OCI-M2 (cell line): ENCODE data around the gene MTX2.

ENCODE experiments used
- DNase-seq: peaks from one replicate; lab custom pipeline; 2025; ENCODE audit not compliant: unreplicated experiment; lab: John Stamatoyannopoulos, UW

Gene MTX2

DNA sequence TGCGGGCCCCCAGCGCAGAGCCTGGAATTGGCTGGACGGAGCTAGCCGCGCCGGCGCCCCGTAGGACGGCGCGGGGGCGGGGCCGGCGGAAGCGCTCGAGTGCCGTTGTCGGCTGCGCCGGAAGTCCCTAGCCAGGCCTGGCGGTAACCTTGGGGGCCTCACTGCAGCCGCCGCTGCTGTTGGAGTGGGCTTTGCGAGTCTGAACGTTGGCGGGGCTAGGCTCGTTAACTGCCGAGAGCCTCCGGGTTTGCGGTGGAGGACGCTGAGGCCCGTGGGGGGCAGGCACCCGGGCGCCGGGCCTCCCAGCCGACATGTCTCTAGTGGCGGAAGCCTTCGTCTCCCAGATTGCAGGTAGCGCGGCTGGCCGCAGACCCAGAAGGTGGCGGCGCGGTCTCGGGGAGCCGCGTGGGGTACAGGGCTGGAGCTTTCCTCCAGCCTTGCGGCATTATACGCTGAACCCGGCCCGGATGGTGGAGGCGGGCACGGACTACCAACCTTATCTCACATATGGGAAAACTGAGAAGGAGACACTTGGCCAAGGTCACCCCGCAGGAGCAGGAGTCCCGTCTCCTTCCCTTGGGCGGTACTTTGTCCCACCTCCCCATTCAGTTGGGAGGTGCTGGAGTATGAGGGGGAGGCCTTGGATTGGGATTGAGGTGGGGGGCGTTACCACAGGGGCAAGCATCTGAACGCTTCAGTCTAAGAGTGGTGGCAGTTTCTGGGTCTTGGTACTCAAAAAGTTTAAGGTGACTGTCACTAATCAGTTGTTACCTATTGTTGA, at the start of gene MTX2:
MTX2 (plus strand) TSS at position 124 of the 781 bp plus-strand sequence; CDS start at position 312, 188 bp downstream.
- peak; percentile 28 for DNase-seq

DNA sequence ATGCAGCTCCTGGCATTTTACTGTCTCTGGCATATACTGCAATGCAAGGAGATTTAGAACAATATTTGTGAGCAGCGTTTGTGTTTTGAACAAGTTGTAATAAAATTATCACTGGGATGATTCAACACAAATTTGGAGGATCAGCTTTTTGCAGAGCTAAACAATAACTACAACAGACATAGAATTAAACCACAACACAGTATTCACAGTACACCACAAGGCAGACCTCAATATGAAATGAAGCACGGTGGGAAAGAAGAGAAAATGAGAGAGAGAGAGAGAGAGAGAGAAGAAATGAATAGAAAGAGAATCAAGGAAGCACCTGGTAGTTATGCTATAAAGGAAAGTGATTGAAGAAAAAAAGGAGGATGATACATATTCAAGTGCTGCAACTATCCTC, 41.4 kb upstream of the MTX2 start:
- DNase-seq = no peak

DNA sequence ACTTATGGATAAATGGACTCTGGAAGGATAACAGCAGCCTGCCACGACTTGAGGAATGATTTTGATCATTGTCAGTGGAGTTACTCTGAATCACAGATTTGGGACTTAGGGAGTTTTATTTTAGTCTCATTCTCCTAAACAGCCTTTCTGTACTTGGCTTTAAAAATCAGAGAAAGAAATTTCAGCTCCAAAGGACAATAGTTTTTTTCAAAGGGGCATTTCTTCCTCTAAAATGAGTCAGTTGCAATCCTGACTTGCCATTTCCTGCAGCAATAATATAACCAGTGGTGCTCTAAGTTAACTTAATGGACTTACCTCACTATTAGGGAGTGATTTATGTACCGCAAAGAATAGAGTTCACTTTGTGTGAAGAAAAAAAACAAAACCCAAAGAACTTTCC, 35.1 kb upstream of the MTX2 start:
- DNase-seq = no peak

DNA sequence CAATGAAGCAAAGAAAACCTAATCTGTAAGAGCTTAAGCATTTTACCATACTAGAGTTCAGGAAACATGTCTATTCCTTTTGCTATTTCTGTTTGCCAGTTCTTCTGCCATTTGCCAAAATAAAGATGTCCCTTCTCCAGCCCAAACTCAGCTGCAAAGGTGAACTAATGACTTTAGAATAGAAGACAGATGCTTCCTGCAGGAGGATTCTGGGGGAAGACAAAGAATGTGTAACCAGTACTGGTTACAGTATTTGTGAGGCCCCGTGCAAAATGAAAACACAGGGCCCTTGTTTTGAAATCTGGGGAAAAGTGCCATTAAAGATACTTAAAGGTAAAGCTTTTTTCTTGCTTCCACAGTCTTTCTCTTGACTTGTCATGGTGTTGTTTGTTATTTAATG, 34.3 kb upstream of the MTX2 start:
- no peak for DNase-seq

DNA sequence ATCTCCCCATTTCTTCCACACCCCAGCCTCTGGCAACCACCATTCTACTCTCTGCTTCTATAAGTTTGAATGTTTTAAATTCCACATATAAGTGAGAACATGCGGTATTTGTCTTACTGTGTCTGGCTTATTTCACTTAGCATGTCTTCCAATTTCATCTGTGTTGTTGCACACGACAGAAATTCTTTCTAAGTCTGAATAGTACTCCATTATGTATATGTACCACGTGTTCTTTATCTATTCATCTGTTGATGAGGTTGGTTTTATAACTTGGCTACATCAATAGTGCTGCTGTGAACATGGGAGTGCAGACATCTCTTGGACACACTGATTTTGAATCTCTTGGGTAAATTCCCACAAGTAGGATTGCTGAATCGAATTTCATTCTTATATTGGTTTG, 31.8 kb upstream of the MTX2 start:
- DNase-seq = no peak

DNA sequence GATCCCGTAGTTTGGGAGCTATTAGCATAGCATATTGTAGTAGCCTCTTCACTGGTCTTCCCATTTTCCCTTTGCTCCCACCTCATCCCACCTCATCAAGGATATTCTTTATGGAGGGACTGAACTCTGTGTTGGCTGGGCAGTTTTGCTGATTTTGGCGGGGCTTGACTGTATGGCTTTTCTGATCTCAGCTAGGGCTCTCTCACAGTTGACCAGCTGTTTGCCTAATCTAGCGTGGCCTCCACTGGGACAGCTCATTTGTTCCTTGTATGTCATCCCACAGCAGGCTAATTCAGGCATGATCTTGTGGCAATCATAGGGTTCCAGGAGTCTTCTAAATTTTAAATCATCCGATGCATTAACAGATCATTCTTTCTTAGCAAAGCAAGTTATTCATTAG, 30.2 kb upstream of the MTX2 start:
- DNase-seq = no peak

DNA sequence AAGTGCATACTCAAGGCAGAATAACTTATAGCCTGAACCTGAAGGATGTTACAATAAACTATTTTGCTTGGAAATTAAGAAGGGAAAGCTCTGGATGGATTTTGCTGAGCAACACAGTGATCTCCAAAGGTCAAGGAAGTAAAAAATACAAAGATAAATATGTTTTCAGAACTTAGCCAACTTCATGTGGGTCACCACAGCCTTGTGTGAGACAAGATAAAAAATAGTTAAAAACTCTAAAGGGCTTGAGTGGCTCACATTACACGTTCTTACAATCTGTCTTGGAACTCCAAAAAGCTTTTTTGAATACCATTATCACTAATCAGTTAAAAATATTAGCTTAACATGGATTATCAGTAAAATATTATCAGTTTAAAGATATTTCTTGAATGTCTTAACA, 28.9 kb upstream of the MTX2 start:
- no peak for DNase-seq

DNA sequence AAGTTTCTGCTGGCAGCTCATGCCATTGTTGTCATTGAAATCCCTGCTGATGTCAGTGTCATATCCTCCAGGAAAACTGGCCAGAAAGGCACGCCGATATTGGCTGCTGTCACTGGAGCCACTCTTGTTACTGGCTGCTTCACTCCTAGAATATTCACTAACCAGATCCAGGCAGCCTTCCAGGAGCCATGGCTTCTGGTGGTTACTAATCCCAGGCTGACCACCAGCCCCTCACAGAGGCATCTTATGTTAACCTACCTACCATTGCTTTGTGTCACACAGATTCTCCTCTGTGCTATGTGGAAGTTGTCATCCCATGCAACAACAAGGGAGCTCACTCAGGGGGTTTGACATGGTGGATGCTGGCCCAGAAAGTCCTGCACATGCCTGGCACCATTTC, 27.0 kb upstream of the MTX2 start:
- DNase-seq = no peak

DNA sequence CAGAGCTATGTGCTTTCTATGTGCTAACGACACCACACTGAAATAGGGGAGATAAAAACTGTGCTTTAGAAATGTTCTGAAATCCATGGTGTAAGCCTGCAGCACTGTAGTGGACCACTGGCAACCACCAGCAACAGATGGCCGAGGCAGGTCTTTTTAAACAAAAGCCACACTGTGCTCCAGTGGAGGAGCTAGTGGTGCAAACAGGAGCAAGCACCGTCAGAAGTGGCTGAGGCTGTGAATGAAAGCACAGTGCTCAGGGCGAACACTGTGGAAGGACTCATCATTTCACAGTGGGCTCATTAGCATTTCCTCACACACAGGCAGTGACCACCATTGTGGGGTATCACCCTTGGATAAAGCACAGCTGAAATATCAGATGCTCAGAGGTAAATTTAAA, 22.9 kb upstream of the MTX2 start:
- no peak for DNase-seq

DNA sequence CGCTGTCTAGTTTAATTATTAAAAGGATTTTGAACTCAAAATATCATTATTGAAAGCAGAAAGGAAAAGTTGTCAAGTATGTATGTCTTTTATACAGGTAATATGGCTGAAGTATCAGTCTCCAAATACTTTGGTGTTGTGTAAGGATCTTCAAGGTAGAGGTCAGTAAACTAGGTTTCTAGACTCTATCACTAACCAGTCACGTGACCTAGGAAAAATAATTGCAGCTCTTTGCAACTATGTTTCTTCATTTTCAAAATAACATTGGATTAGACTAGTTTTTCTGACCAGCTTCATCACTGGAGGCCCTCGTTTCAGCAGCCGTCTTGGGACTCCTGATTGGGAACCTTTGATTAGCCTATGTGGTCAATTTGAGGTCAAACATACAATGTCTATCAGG, 21.4 kb upstream of the MTX2 start:
- no peak for DNase-seq

DNA sequence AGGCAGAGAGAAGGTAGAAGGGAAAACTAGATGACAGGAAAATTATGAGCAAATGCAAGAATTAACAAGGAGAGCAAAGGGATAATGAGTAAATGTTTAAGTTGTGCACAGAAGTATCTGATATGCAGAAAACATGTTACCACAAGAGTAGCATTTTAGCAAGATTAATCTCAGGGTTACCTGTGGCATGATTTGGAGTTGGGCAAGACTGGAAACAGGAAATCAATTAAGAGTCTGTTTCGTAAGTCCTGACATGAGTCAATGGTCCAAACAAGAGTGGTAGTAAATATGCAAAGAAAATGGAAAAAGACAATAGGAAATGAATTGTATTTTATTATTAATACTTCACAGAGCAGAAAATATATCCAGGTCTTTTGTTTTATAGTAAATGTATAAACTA, 17.3 kb upstream of the MTX2 start:
- no peak for DNase-seq

DNA sequence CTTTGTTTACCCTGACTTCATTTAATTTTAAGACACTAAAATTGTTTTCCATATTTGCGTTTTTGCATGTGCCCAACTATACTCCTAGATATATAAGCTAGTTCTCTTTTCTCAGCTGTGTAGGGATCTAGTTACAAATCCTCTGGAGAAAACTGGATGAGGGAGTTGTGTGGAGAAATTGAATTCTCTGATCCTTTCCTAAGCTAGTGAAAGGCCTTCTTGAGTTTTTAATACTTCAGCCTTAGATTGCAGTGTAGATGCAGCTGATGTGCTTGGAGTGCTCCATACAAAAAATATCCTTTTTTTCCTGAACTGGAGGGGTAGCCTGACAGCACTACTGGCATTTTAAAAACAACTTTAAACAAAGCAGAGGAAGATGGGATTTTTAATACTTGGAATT, 8.6 kb upstream of the MTX2 start:
- no peak for DNase-seq

DNA sequence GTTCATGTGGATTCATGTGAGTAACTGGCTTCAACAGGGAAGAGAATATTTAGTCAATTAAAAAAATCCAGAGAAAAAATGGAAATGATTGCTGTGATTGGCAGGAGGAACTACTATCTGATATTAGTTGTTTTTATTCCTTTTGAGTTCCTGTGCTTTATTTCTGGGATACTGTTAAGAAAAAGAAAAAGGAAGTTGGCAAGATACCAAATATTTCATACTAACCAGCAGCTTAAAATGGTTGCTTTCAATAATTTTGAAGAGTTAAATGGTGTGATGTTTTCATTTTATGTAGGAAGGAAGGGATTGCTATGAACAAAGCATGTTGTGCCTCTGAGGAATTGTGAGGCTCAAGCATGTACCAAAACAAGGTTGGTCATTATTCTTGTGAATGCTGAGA, 8.1 kb upstream of the MTX2 start:
- DNase-seq = no peak

DNA sequence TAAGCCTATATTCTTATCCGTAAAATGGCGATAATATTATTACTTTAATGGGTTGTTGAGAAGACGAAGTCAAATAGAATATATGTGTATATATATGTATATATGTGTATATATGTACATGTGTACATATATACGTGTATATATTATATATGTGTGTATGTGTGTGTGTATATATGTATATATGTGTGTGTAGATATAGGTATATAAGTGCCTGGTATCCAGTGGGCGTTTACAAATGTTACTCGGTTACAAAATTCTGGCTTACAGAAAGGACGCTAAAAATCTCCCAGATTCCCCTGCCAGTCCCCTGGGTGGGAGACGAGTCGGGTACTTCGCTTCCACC, 295 bp upstream of the MTX2 start:
- DNase-seq = no peak

DNA sequence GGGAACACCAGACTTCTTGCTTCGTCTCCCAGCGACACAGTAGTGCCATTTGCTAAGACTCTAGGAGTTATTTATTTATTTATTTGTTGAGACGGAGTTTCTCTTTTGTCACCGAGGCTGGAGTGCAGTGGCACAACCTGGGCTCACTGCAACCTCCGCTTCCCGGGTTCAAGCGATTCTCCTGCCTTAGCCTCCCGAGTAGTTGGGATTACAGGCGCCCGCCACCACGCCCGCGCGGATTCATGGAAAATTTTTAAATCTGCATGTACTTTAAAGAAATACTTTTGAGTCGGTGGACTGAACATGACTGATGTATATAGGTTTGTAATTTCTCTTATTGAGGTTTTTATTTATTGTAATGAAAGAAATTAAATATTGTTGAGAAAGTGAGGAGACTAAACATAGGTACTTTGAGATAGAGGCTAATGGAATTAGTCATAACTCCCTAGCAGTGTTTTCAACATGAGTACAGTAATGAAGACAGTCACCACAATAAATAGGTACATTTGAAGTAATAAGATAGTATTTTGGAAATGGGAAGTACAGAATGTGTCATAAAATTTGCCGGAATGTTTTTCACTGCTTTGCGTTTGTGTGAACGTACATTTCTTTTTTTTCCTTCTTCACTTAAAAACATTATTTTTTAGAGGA, 983 bp downstream of the MTX2 start:
- DNase-seq = no peak

DNA sequence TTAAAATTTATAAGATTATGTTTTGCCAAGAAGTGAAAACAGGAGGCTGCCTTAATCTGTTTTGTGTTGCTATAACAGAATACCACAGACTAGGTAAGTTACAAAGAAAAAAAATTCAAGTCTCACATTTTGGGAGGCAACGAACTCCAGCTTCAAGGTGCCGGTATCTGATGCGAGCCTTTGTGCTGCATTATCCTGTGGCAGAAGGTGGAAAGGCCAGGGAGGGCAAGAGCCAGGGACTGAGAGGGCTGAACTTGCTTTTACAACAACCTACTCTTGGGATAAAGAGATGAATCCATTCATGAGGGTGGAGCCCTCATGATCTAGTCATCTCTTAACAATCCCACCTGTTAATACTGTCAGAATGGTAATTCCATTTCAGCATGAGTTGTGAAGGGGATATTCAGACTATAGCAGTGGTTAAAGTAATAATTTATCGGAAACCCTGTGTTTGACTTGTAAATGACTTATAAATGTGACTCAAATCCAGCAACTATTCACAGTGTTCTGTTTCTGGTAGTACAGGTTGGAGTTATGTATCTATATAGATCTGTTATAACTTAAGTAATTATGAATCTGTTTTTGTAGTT, 3.7 kb downstream of the MTX2 start:
- DNase-seq = no peak

DNA sequence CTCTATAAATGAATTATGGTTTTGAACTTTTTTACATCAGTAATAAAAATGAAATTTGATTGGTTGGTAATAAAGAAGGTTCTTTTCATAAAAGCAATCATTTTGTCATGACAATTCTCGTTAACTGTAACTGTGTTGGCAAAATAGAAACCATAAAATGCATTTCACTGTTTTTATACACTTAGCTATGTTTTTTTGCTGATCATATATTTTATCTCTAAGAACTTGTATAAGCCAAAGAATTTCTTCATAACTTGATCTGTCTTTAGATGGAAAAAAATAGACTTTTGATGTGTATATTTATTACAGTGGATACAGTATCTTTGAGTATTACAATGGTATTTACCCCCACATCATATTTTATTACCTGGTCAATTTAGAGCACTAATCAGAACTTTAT, 9.7 kb downstream of the MTX2 start:
- DNase-seq = no peak

DNA sequence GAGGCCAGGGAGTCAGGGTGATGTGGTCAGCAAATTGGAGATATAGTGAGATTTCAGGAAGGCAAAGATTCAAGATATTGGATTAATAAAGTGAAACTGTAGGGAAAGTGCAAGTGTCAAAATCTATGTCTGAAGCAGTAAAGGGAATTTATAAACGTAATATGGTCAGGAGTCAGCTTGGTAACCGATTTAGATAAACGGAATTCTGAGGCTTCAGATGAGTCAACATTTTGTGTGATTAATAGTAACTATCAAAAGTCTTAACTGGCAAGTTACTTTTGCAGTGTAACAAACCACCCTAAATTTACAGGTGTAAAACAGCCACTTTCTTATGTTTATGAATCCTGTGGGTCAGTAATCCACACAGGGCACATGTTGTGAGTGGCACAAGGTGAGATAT, 10.9 kb downstream of the MTX2 start:
- DNase-seq = no peak

DNA sequence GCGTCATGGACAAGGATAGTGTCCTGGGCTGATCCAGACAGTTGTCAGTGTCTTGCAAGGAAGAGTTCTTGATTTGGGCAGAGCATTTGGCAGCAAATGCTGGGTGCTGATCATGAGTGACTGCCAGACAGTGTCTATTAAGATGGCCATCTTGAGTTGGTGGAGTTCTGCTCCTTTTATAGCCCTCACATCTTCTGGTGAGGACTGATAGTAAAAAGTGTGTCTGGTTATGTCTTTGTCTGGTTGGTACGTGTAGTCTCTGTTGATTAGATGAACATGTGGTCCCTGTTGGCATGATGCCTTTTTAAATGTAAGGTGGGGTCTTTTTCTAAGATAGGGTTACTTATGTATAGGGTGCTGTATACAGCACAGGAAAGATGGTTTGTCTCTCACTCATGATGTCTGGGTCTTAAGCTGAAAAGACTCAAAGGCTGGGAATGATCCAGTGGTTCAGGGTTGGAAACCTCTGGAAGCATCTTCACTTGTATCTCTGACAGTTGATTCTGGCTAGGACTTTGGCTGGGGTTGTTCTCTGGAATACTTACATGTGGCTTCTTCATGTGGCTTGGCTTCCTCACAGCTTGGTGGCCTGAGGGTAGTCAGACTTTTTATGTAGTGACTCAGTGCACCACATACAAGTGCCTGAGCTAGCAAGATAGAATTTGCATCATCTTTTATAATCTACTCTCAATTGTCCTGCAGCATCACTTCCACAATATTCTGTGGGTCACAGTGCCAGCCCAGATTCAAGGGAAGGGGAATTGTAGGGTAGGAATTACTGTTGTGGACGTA, 11.8 kb downstream of the MTX2 start:
- DNase-seq = no peak

DNA sequence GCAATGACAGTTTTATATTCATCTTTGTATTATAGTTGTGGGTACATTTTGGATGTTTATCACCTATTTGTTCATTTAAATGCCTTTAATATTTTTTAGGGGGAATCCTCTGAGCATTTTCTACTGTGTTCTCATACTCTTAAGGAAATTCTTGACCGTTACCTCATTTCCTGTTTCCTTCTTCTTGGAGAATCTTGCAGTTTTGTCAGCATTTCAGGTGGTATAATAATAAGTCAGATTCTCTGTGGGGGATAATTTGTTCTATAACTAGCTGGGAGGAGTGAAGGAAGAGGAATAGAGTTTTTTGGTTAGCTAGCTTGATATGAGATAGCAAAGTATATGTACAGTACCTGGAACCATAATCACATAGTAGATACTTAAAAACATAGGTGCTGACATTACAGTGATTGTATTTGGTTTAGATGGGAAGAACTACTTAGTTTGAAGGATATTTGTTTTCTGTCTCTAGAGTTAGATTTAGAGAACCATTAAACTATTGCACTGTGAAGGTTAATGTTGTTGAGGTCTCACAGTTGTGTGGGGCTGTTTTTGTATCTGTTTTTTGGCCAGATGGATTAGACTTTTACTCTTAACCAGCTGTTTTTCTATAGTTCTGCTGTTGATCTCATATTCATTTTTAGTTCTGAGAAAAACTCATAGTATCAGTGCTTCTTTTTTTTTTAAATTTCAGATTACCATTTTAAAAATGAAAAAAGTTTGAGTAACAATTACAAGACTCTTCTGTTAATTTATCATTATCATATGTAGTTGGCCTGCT, 14.2 kb downstream of the MTX2 start:
- no peak for DNase-seq

DNA sequence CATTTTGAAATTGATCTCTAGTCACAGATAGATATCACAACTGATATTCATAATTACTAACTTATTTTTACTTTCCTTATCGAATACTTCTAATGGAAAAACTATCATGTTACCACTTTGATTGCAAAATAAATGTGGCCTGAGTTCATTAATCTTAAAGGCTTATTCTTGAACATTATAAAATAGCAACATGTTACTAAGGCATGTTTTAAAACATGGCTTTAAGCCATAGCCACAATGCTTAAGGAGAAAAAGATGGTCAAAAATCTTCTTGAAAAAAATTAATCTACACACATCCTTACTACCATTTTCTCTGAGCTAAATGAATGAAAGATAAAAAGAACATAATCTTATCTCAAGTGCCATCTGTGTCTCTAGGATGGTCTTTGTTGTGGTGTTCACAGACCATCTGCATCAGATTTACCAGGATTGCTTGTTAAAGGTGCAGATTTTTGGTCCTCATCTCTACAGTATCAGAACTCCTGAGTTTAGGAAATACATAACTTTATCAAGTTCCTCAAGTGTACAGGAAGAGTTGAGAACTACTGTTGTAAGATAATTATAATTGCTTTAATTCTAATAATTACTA, 15.3 kb downstream of the MTX2 start:
- DNase-seq = no peak
